Endothelial cell of umbilical vein (primary cell): Measurements from ENCODE around the gene EPAS1. TPM values are rescaled to one million over a fixed set of nuclear protein-coding genes. Genes with fewer than 3 reads are reported as not detected.
A peak's percentile ranks its signal among the peaks of the same experiment; 100 is the strongest.

Experiments used
- BruUV-seq: library from RNA; stranded (reverse); fragments of 400-500 nt; replicated peaks from 2 replicates; lab custom pipeline; 2021; lab: Mats Ljungman, UMichigan
- CTCF ChIA-PET: fragments of 300-600, 350-600 bp; sonication (Branson Sonifier 250); formaldehyde crosslinking; loops from one replicate; lab custom pipeline; 2021; ENCODE audit warnings: antibody characterized with exemption, inconsistent platforms; lab: Charles Lee
- POLR2A ChIA-PET: fragments of 300-600, 350-600 bp; sonication (Branson Sonifier 250); formaldehyde crosslinking; loops from one replicate; lab custom pipeline; 2021; ENCODE audit warnings: antibody characterized with exemption, inconsistent platforms; lab: Charles Lee
- DNase-seq: peaks from one replicate; pipeline ENCODE4 v3.0.0-alpha.2; 2011; ENCODE audit warnings: low read depth, low spot score
- FAIRE-seq: peaks from 2 replicates; lab custom pipeline; 2011; peaks lifted over from hg19 to GRCh38; lab: Jason Lieb, UNC
- H2AFZ ChIP-seq: 2 replicates; pipeline ENCODE4 v1.6.0; 2012; ENCODE audit warnings: low read depth, low read length, control low read depth, inconsistent platforms
- H3K27ac ChIP-seq: 2 replicates; pipeline ENCODE4 v1.5.1; 2011; ENCODE audit warnings: low read depth, mild to moderate bottlenecking, control low read depth, low read length, moderate library complexity; ENCODE audit not compliant: insufficient read depth
- H3K27me3 ChIP-seq, 2 experiments: 2 replicates each; pipeline versions ENCODE4 v1.6.0 to v1.6.1; 2011; ENCODE audit warnings: low read length in 2 of 2, mixed read lengths in 1 of 2; ENCODE audit not compliant: control insufficient read depth in 2 of 2, insufficient read depth in 2 of 2
- H3K36me3 ChIP-seq, 2 experiments: 2 replicates in 1 of 2; 3 replicates in 1 of 2; pipeline ENCODE4 v1.5.1; 2011; ENCODE audit warnings: low read length in 2 of 2, mild to moderate bottlenecking in 1 of 2, moderate library complexity in 1 of 2; ENCODE audit not compliant: control insufficient read depth in 2 of 2, insufficient read depth in 2 of 2; ENCODE audit errors: extremely low read depth in 1 of 2
- H3K4me1 ChIP-seq: 3 replicates; pipeline ENCODE4 v1.5.1; 2011; ENCODE audit warnings: mild to moderate bottlenecking, low read length; ENCODE audit not compliant: control insufficient read depth, insufficient read depth; ENCODE audit errors: extremely low read depth
- H3K4me2 ChIP-seq: 2 replicates; pipeline ENCODE4 v1.6.1; 2011; ENCODE audit warnings: low read length, control low read depth, mixed read lengths; ENCODE audit not compliant: insufficient read depth
- H3K4me3 ChIP-seq, 3 experiments: fragments of 200-600 bp in 1 of 3; sonication (generic), shearing (Covaris generic) in 1 of 3; replicated peaks in 1 of 3; 2 replicates each; pipeline ENCODE4 v1.5.1; 2011 to 2016; ENCODE audit warnings: control low read depth in 3 of 3, low read length in 3 of 3, mild to moderate bottlenecking in 2 of 3, inconsistent platforms in 1 of 3, low read depth in 1 of 3, moderate library complexity in 1 of 3; ENCODE audit not compliant: insufficient read depth in 1 of 3
- H3K79me2 ChIP-seq: 2 replicates; pipeline ENCODE4 v1.6.0; 2012; ENCODE audit warnings: low read length, inconsistent platforms; ENCODE audit not compliant: control insufficient read depth, insufficient read depth
- H3K9ac ChIP-seq: replicated peaks from 2 replicates; pipeline ENCODE3; 2011; ENCODE audit warnings: low read length, control low read depth; ENCODE audit not compliant: insufficient read depth; ENCODE audit errors: extremely low read depth
- H3K9me1 ChIP-seq: replicated peaks from 3 replicates; pipeline ENCODE4 v1.6.0; 2011; ENCODE audit warnings: mild to moderate bottlenecking, low read length; ENCODE audit not compliant: control insufficient read depth, insufficient read depth; ENCODE audit errors: extremely low read depth
- H3K9me3 ChIP-seq: replicated peaks from 2 replicates; pipeline ENCODE4 v1.5.1; 2012; ENCODE audit warnings: low read length, inconsistent platforms; ENCODE audit not compliant: control insufficient read depth, insufficient read depth
- H4K20me1 ChIP-seq: replicated peaks from 2 replicates; pipeline ENCODE3; 2011; ENCODE audit warnings: mild to moderate bottlenecking, low read length; ENCODE audit not compliant: control insufficient read depth, insufficient read depth; ENCODE audit errors: extremely low read depth
- EZH2 ChIP-seq: IDR thresholded peaks from 2 replicates; pipeline ENCODE4 v1.6.1; 2012; ENCODE audit warnings: borderline replicate concordance, low read depth, mild to moderate bottlenecking, moderate library complexity, low read length, inconsistent platforms; ENCODE audit not compliant: severe bottlenecking
- FOS ChIP-seq: IDR thresholded peaks from 2 replicates; pipeline ENCODE4 v1.6.1; 2011; ENCODE audit warnings: mild to moderate bottlenecking, low read length, moderate library complexity, borderline replicate concordance; ENCODE audit not compliant: insufficient read depth
- GATA2 ChIP-seq: IDR thresholded peaks from 2 replicates; pipeline ENCODE4 v1.7.0; 2011; ENCODE audit warnings: low read depth, mild to moderate bottlenecking, moderate library complexity, mixed read lengths, low read length; ENCODE audit not compliant: insufficient read length, insufficient read depth
- JUN ChIP-seq: IDR thresholded peaks from 2 replicates; pipeline ENCODE4 v1.6.1; 2011; ENCODE audit warnings: borderline replicate concordance, low read depth; ENCODE audit not compliant: insufficient read length, insufficient read depth
- POLR2A ChIP-seq: IDR thresholded peaks from 2 replicates; pipeline ENCODE4 v1.6.1; 2012; ENCODE audit warnings: low read depth, mild to moderate bottlenecking, control low read depth, low read length
- POLR2AphosphoS5 ChIP-seq: IDR thresholded peaks from 2 replicates; pipeline ENCODE4 v1.6.1; 2012; ENCODE audit warnings: low read depth, mild to moderate bottlenecking, control low read depth, low read length, moderate library complexity; ENCODE audit not compliant: insufficient read depth
- dilution Hi-C: fragments of 300-500 bp; cut with MboI; formaldehyde crosslinking; loops from one replicate; pipeline ENCODE4 v1.15.0; 2019; ENCODE audit warnings: low sequenced_read_pairs; ENCODE audit not compliant: extremely low pct_ligation_motif_present
- intact Hi-C: fragments of 100-400 bp; cut with micrococcal nuclease; formaldehyde crosslinking; loops from one replicate; pipeline ENCODE4 v1.10.0; 2022
- polyA plus RNA-seq, 4 experiments: library from polyadenylated mRNA; depleted of rRNA in 3 of 4; stranded (reverse) in 3 of 4; unstranded in 1 of 4; fragments of >200 nt; gene quantifications; 2 replicates each; pipeline versions ENCODE4 v1.2.1 to v1.2.3, GENCODE V29; 2011 to 2012; ENCODE audit warnings: missing spikeins in 1 of 4
- total RNA-seq: library from RNA; stranded (reverse); gene quantifications from 2 replicates; pipeline ENCODE4 v1.2.3, GENCODE V29; 2021
- TF ChIP-seq, protein P1 (sequence below), 2 donors: IDR thresholded peaks; 1 replicate in 1 of 2; 2 replicates in 1 of 2; pipeline ENCODE4 v1.5.1; 2011; ENCODE audit warnings: low read length in 2 of 2, mild to moderate bottlenecking in 2 of 2, moderate library complexity in 2 of 2, control low read depth in 1 of 2, inconsistent platforms in 1 of 2, low read depth in 1 of 2; ENCODE audit not compliant: insufficient read depth in 1 of 2; ENCODE audit errors: extremely low read depth in 1 of 2

EPAS1 gene
- total and polyA plus RNA-seq, 2 donors (not counting 3 experiments of a cell fraction or from before 2014, with no cell fraction given): 229 to 374 TPM

DNA sequence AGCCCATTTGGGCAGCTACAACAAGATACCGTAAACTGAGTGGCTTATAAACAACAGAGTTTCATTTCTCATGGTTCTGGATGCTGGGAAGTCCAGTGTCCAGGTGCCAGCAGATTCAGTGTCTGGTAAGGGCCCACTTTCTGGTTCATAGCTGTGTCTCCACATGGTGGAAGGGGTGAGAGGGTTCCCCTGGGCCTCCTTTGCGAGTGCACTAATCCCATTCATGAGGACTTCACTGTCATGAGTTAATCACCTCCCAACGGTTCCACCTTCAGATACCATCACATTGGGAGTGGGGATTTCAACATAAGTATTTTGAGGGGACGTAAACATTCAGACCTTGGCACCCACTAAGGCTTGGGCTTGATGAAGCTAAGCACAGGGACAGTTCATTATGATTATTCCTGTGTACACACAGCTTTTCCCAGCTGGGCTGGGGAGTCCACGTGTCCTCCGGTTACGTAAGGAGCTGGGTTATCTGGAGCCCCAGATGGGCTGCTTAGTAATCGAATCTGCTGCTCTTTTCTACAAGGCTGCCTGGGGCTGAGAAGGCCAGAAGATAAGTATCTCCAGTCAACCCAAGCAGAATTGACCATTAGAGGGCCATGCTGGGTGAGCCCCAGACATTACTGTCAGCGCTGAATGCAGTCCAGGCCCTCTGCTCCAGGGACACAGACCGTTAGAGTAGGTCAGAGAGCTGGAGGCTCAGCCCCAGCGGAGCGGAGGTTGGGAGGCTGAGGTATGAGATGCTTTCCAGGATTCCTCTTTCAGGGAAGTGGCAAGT, 42.7 kb downstream of the EPAS1 start:
- no peak overlapping the region for H3K9ac ChIP-seq
- no peak overlapping the region for H3K4me2 ChIP-seq
- FAIRE-seq (no peak), DNase-seq (peak; percentile 42)
- TF ChIP-seq, protein P1, sequence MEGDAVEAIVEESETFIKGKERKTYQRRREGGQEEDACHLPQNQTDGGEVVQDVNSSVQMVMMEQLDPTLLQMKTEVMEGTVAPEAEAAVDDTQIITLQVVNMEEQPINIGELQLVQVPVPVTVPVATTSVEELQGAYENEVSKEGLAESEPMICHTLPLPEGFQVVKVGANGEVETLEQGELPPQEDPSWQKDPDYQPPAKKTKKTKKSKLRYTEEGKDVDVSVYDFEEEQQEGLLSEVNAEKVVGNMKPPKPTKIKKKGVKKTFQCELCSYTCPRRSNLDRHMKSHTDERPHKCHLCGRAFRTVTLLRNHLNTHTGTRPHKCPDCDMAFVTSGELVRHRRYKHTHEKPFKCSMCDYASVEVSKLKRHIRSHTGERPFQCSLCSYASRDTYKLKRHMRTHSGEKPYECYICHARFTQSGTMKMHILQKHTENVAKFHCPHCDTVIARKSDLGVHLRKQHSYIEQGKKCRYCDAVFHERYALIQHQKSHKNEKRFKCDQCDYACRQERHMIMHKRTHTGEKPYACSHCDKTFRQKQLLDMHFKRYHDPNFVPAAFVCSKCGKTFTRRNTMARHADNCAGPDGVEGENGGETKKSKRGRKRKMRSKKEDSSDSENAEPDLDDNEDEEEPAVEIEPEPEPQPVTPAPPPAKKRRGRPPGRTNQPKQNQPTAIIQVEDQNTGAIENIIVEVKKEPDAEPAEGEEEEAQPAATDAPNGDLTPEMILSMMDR (IDR thresholded peaks at IDR 0.05; ENCODE audit: extremely low read depth in 1 of 2, insufficient read depth in 1 of 2, low read depth in 1 of 2, low read length in 2 of 2): no peak
- TF ChIP-seq POLR2AphosphoS5 (no peak), FOS (no peak), EZH2 (no peak), JUN (no peak), POLR2A (no peak), GATA2 (no peak)
- H3K9me3 ChIP-seq: no peaks in the 10 kb centered on the region
- dilution Hi-C loops: no loop called here
- CTCF ChIA-PET: interaction anchor here (0.9 to 3.2 kb wide), 4 partner anchors 10 to 277 kb away, joined by 3 to 10 read pairs (median 4); no protein-coding TSS in a partner anchor
- POLR2A ChIA-PET: no interaction called here
- no peaks in the 10 kb centered on the region for H3K36me3 ChIP-seq
- H3K9me1 ChIP-seq: no peaks in the 10 kb centered on the region
- intact Hi-C loops: no loop called here
- no peak overlapping the region for H3K27ac ChIP-seq
- peaks cover 20% of the 10 kb centered on the region for H3K4me1 ChIP-seq
- H3K27me3 ChIP-seq: no peaks in the 10 kb centered on the region
- H3K79me2 ChIP-seq: peaks cover 69% of the 10 kb centered on the region
- BruUV-seq: no TSS peak
- no peak overlapping the region for H2AFZ ChIP-seq
- H4K20me1 ChIP-seq: peaks cover 2% of the 10 kb centered on the region
- no peak overlapping the region for H3K4me3 ChIP-seq
